MM.1S (cell line): ENCODE measurements around the gene UPF3A.

ENCODE experiments used
- DNase-seq: peaks from one replicate; pipeline ENCODE4 v3.0.0-alpha.2; 2015
- H2AFZ ChIP-seq: fragments of 300-600 bp; sonication (generic); 2 replicates; pipeline ENCODE4 v1.6.0; 2016; ENCODE audit warnings: antibody characterized with exemption, low read length
- H3F3A ChIP-seq: fragments of 300-600 bp; sonication (generic); 2 replicates; pipeline ENCODE4 v1.6.1; 2016; ENCODE audit warnings: mild to moderate bottlenecking, antibody characterized with exemption, low read length, moderate library complexity, mixed read lengths; ENCODE audit not compliant: insufficient read depth
- H3K27ac ChIP-seq: fragments of 300-600 bp; sonication (generic); 2 replicates; pipeline ENCODE4 v1.5.1; 2016; ENCODE audit warnings: mild to moderate bottlenecking, low read length
- H3K27me3 ChIP-seq: fragments of 300-600 bp; sonication (generic); replicated peaks from 2 replicates; pipeline ENCODE4 v1.6.0; 2016; ENCODE audit warnings: low read length; ENCODE audit not compliant: insufficient read depth
- H3K36me3 ChIP-seq: fragments of 300-600 bp; sonication (generic); replicated peaks from 2 replicates; pipeline ENCODE4 v1.6.1; 2016; ENCODE audit warnings: mild to moderate bottlenecking, low read length, mixed read lengths; ENCODE audit not compliant: insufficient read depth
- H3K4me1 ChIP-seq: fragments of 300-600 bp; sonication (generic); 2 replicates; pipeline ENCODE4 v1.6.1; 2016; ENCODE audit warnings: low read length, mixed read lengths
- H3K4me2 ChIP-seq: fragments of 300-600 bp; sonication (generic); 2 replicates; pipeline ENCODE4 v1.6.0; 2016; ENCODE audit warnings: low read depth, low read length
- H3K4me3 ChIP-seq: fragments of 300-600 bp; sonication (generic); 2 replicates; pipeline ENCODE4 v1.5.1; 2016; ENCODE audit warnings: low read length, mixed read lengths
- H3K79me2 ChIP-seq: fragments of 300-600 bp; sonication (generic); 2 replicates; pipeline ENCODE4 v1.6.1; 2016; ENCODE audit warnings: mixed run types, low read length, mixed read lengths
- H3K9ac ChIP-seq: fragments of 300-600 bp; sonication (generic); 2 replicates; pipeline ENCODE4 v1.6.1; 2016; ENCODE audit warnings: low read length, mixed read lengths
- H3K9me2 ChIP-seq: fragments of 300-600 bp; sonication (generic); replicated peaks from 2 replicates; pipeline ENCODE4 v1.6.1; 2016; ENCODE audit warnings: mild to moderate bottlenecking, low read length, mixed read lengths; ENCODE audit not compliant: insufficient read depth
- H3K9me3 ChIP-seq: fragments of 300-600 bp; sonication (generic); replicated peaks from 2 replicates; pipeline ENCODE4 v1.6.1; 2016; ENCODE audit warnings: mild to moderate bottlenecking, low read length, mixed read lengths; ENCODE audit not compliant: insufficient read depth
- H4K20me1 ChIP-seq: fragments of 300-600 bp; sonication (generic); 2 replicates; pipeline ENCODE4 v1.6.1; 2016; ENCODE audit warnings: mild to moderate bottlenecking, low read length, moderate library complexity, mixed read lengths; ENCODE audit not compliant: insufficient read depth
- CTCF ChIP-seq: fragments of 300-600 bp; sonication (generic); IDR thresholded peaks from 2 replicates; pipeline ENCODE4 v1.5.1; 2016; ENCODE audit warnings: antibody characterized with exemption, low read length, mixed read lengths
- EZH2 ChIP-seq: fragments of 300-600 bp; sonication (generic); optimal IDR thresholded peaks from 2 replicates; pipeline ENCODE3; 2017; ENCODE audit warnings: low read depth, mild to moderate bottlenecking, antibody characterized with exemption, low read length, mixed read lengths
- EZH2phosphoT487 ChIP-seq: fragments of 300-600 bp; sonication (generic); IDR thresholded peaks from 2 replicates; pipeline ENCODE4 v1.6.1; 2018; ENCODE audit warnings: antibody characterized with exemption, low read length

The UPF3A gene

GRCh38 chr13:114266241-114266640 lies 15.2 kb upstream of the UPF3A start:
- peaks cover 26% of the 10 kb centered on the region for H3K36me3 ChIP-seq
- peak; percentile 55 for DNase-seq
- H2AFZ ChIP-seq = no peak overlapping the region
- no peaks in the 10 kb centered on the region for H3K9me3 ChIP-seq
- H4K20me1 ChIP-seq = no peaks in the 10 kb centered on the region
- H3K9ac ChIP-seq = peak overlapping the region; percentile 7; the same call in 1 of the 2 replicates
- peaks cover 65% of the 10 kb centered on the region for H3K79me2 ChIP-seq
- no peak overlapping the region for H3K4me3 ChIP-seq
- peak overlapping the region; percentile 40; the same call in 1 of the 2 replicates for H3K27ac ChIP-seq
- no peaks in the 10 kb centered on the region for H3K27me3 ChIP-seq
- peaks cover 73% of the 10 kb centered on the region for H3K4me1 ChIP-seq
- TF ChIP-seq EZH2phosphoT487 (no peak), EZH2 (no peak), CTCF (no peak)
- H3K4me2 ChIP-seq = peak overlapping the region; percentile 2; the same call in 1 of the 2 replicates
- H3F3A ChIP-seq = peaks cover 30% of the 10 kb centered on the region
- no peaks in the 10 kb centered on the region for H3K9me2 ChIP-seq

- no peak overlapping the region for H3K4me3 ChIP-seq
- no peaks in the 10 kb centered on the region for H4K20me1 ChIP-seq
- H3K27ac ChIP-seq = no peak overlapping the region; the same call in 1 of the 2 replicates
- no peaks in the 10 kb centered on the region for H3K9me3 ChIP-seq
- H2AFZ ChIP-seq = no peak overlapping the region
- H3K4me2 ChIP-seq = no peak overlapping the region
- no peak overlapping the region for H3K9ac ChIP-seq
- H3K79me2 ChIP-seq = peaks cover 60% of the 10 kb centered on the region
- no peaks in the 10 kb centered on the region for H3K27me3 ChIP-seq
- H3K36me3 ChIP-seq = peaks cover 26% of the 10 kb centered on the region
- H3K4me1 ChIP-seq = peaks cover 64% of the 10 kb centered on the region
- no peaks in the 10 kb centered on the region for H3K9me2 ChIP-seq
- H3F3A ChIP-seq = peaks cover 9% of the 10 kb centered on the region
- DNase-seq = no peak
- no peak for TF ChIP-seq EZH2phosphoT487
- TF ChIP-seq CTCF = no peak
- no peak for TF ChIP-seq EZH2
These were observed 12.8 kb upstream of the UPF3A start for GRCh38 chr13:114268344-114269280.

- Histone ChIP-seq H2AFZ (no peak overlapping the region), H3K27ac (no peak overlapping the region; the same call in 1 of the 2 replicates), H3K27me3 (no peaks in the 10 kb centered on the region), H3K4me1 (peaks cover 64% of the 10 kb centered on the region), H3F3A (peaks cover 11% of the 10 kb centered on the region), H3K9me2 (no peaks in the 10 kb centered on the region), H3K9ac (no peak overlapping the region), H3K4me2 (no peak overlapping the region), H3K4me3 (no peak overlapping the region), H3K9me3 (no peaks in the 10 kb centered on the region), H4K20me1 (no peaks in the 10 kb centered on the region), H3K79me2 (peaks cover 59% of the 10 kb centered on the region), H3K36me3 (peaks cover 26% of the 10 kb centered on the region)
- TF ChIP-seq CTCF (no peak), EZH2 (no peak), EZH2phosphoT487 (no peak)
- no peak for DNase-seq
These were observed 12.1 kb upstream of the UPF3A start for GRCh38 chr13:114269281-114269770.
